Gastroesophageal sphincter (tissue), 4 donors: ENCODE data around the gene ZNF419. TPM values are rescaled to one million over a fixed set of nuclear protein-coding genes. Genes with fewer than 3 reads are reported as not detected.
A peak's percentile ranks its signal among the peaks of the same experiment; 100 is the strongest.
"Not testable (repeated sequence)": the region's sequence is repeated elsewhere in the genome, so short reads cannot be mapped to it uniquely, and the experiment has no call there.

Source experiments
- ATAC-seq: fragments of 150-250 bp; one replicate; pipeline ENCODE4 v1.9.1; 2016; ENCODE audit warnings: mild to moderate bottlenecking, moderate library complexity
- H3K27ac ChIP-seq, 4 donors: fragments of 200-600 bp; sonication (generic) in 3 of 4; 1 replicate in 3 of 4; 2 replicates in 1 of 4; pipeline ENCODE4 v1.5.1; 2016 to 2019
- H3K27me3 ChIP-seq: fragments of 200-600 bp; sonication (generic); one replicate; pipeline ENCODE4 v1.5.1; 2019
- H3K36me3 ChIP-seq, 2 donors: fragments of 200-600 bp; sonication (generic); one replicate each; pipeline ENCODE4 v1.5.1; 2019; ENCODE audit warnings: control low read depth in 1 of 2
- H3K4me1 ChIP-seq, 3 donors: fragments of 200-600 bp; sonication (generic); 1 replicate in 2 of 3; 2 replicates in 1 of 3; pipeline ENCODE4 v1.5.1; 2016 to 2019; ENCODE audit warnings: control low read depth in 2 of 3
- H3K4me3 ChIP-seq, 2 donors: fragments of 200-600 bp; sonication (generic); one replicate each; pipeline ENCODE4 v1.5.1; 2019; ENCODE audit warnings: mild to moderate bottlenecking in 1 of 2, moderate library complexity in 1 of 2
- H3K9me3 ChIP-seq, 3 donors: fragments of 200-600 bp; sonication (generic); one replicate each; pipeline ENCODE4 v1.5.1; 2017 to 2019; ENCODE audit warnings: control low read depth in 2 of 3
- CTCF ChIP-seq, 4 experiments: fragments of 200-600 bp in 2 of 4; fragments of 450-650 bp in 2 of 4; sonication (generic) in 1 of 4; IDR thresholded peaks; one replicate each; pipeline ENCODE4 v1.5.1; 2017 to 2019; ENCODE audit warnings: antibody characterized with exemption in 4 of 4, mild to moderate bottlenecking in 2 of 4, moderate library complexity in 2 of 4
- EP300 ChIP-seq: sonication (generic); formaldehyde crosslinking; IDR thresholded peaks from one replicate; pipeline ENCODE4 v1.6.1; 2017; ENCODE audit warnings: antibody characterized with exemption, mild to moderate bottlenecking
- POLR2A ChIP-seq, 2 donors: fragments of 450-650 bp; IDR thresholded peaks; one replicate each; pipeline ENCODE4 v1.6.1; 2017; ENCODE audit warnings: antibody characterized with exemption in 2 of 2, mild to moderate bottlenecking in 2 of 2, moderate library complexity in 1 of 2
- POLR2AphosphoS5 ChIP-seq: sonication (generic); formaldehyde crosslinking; IDR thresholded peaks from one replicate; pipeline ENCODE4 v1.6.1; 2017; ENCODE audit warnings: antibody characterized with exemption
- WGBS, 2 donors: methylation state at CpG; one replicate each; pipeline ENCODE4 v1.1.5; 2018; ENCODE audit warnings: low coverage in 1 of 2; 5-methylcytosine and 5-hydroxymethylcytosine counted together
- total RNA-seq, 4 donors: library from RNA; depleted of rRNA; stranded (reverse); fragments of >200 nt; gene quantifications; one replicate each; pipeline ENCODE4 v1.1.0, GENCODE V29; 2016

The ZNF419 gene
- total RNA-seq, 4 donors from 2014 or later, result 6.4 to 30.8 (median 10.1) TPM

GRCh38 chr19:57511484-57511883, 23.9 kb downstream of the ZNF419 start:
- ATAC-seq, result no peak
- Histone ChIP-seq H3K27ac (no peak overlapping the region), H3K27me3 (no peaks in the 10 kb centered on the region), H3K4me1 (no peaks in the 10 kb centered on the region), H3K36me3 (peaks cover 0 to 81% of the 10 kb centered on the region in 2 donors), H3K4me3 (no peak overlapping the region), H3K9me3 (peaks cover 0 to 86% (median 3%) of the 10 kb centered on the region in 3 donors)
- TF ChIP-seq POLR2AphosphoS5 (no peak), EP300 (no peak), CTCF (IDR thresholded peaks at IDR 0.05) (no peak), POLR2A (IDR thresholded peaks at IDR 0.05) (no peak)

- WGBS, 2 donors, result 71 to 80% methylated on average over 1 of the region's 6 CpGs
- Histone ChIP-seq H3K36me3 (peaks cover 0 to 81% of the 10 kb centered on the region in 2 donors), H3K27ac (no peak overlapping the region), H3K4me3 (no peak overlapping the region), H3K4me1 (no peaks in the 10 kb centered on the region), H3K27me3 (no peaks in the 10 kb centered on the region), H3K9me3 (peaks cover 0 to 81% (median 3%) of the 10 kb centered on the region in 3 donors)
- no peak for ATAC-seq
- TF ChIP-seq EP300 (no peak), CTCF (IDR thresholded peaks at IDR 0.05) (no peak), POLR2A (IDR thresholded peaks at IDR 0.05) (no peak), POLR2AphosphoS5 (no peak)
These were observed 25.3 kb downstream of the ZNF419 start for GRCh38 chr19:57512845-57513244.

GRCh38 chr19:57515255-57515654, 27.7 kb downstream of the ZNF419 start:
- Histone ChIP-seq H3K9me3 (peaks cover 0 to 62% (median 3%) of the 10 kb centered on the region in 3 donors), H3K4me1 (no peaks in the 10 kb centered on the region), H3K27me3 (no peaks in the 10 kb centered on the region), H3K36me3 (peaks cover 0 to 66% of the 10 kb centered on the region in 2 donors), H3K27ac (no peak overlapping the region), H3K4me3 (no peak overlapping the region)
- ATAC-seq, result no peak
- no peak for TF ChIP-seq POLR2AphosphoS5
- TF ChIP-seq CTCF (IDR thresholded peaks at IDR 0.05), result no peak
- no peak for TF ChIP-seq POLR2A (IDR thresholded peaks at IDR 0.05)
- TF ChIP-seq EP300, result no peak
- WGBS, 2 donors, result 77 to 79% methylated on average over 4 to 5 of the region's 5 CpGs

- WGBS, 2 donors, result 76 to 96% methylated on average over 3 to 4 of the region's 4 CpGs
- H3K9me3 ChIP-seq, result peaks cover 0 to 36% (median 2%) of the 10 kb centered on the region in 3 donors
- H3K4me1 ChIP-seq, ATAC-seq, H3K27me3 ChIP-seq, H3K27ac ChIP-seq, H3K4me3 ChIP-seq: not testable (repeated sequence)
- peaks cover 0 to 58% of the 10 kb centered on the region in 2 donors for H3K36me3 ChIP-seq
These were observed 30.5 kb downstream of the ZNF419 start for GRCh38 chr19:57518021-57518420.

- Histone ChIP-seq H3K36me3 (peaks cover 0 to 19% of the 10 kb centered on the region in 2 donors), H3K27me3 (no peaks in the 10 kb centered on the region), H3K4me1 (peaks cover 5 to 18% (median 6%) of the 10 kb centered on the region in 3 donors), H3K9me3 (peaks cover 0 to 24% (median 0%) of the 10 kb centered on the region in 3 donors), H3K4me3 (peak within 1 kb of the TSS; percentile 86 to 90), H3K27ac (peak within 1 kb of the TSS; percentile 51 to 89 (median 87))
- peak; percentile 100 for ATAC-seq
- WGBS, 2 donors, result 0 to 8% methylated on average over 1 to 14 of the region's 64 CpGs
- TF ChIP-seq POLR2A (IDR thresholded peaks at IDR 0.05), result peak in 1 of 2 donors; percentile 16
- no peak for TF ChIP-seq EP300
- TF ChIP-seq POLR2AphosphoS5, result peak; percentile 67
- peak in 1 of 4 experiments; percentile 32 for TF ChIP-seq CTCF (IDR thresholded peaks at IDR 0.05)
These were observed 39.8 kb downstream of the ZNF419 start, which contains the start of gene ZNF549 for GRCh38 chr19:57527136-57527881. TSS of gene ZNF549 (plus strand) at chr19:57527356. CDS start at chr19:57527574, 218 bp downstream.
